Calu3 (cell line): ENCODE data around the gene TMIE. TPM values are rescaled to one million over a fixed set of nuclear protein-coding genes. Genes with fewer than 3 reads are reported as not detected.
"Not testable (repeated sequence)": the region's sequence is repeated elsewhere in the genome, so short reads cannot be mapped to it uniquely, and the experiment has no call there.

ENCODE experiments used
- BruUV-seq: library from RNA; stranded (reverse); fragments of 400-500 nt; replicated peaks from 2 replicates; lab custom pipeline; 2021; lab: Mats Ljungman, UMichigan
- CTCF ChIA-PET: fragments of 300-600 bp; sonication (Branson Sonifier 250); formaldehyde crosslinking; loops from one replicate; lab custom pipeline; 2022; ENCODE audit warnings: antibody characterized with exemption; lab: Charles Lee
- DNase-seq: peaks from one replicate; pipeline ENCODE4 v3.0.0; 2022
- H3K27ac Mint-ChIP-seq: one replicate; pipeline ENCODE4 v1.8.0; 2022; ENCODE audit warnings: mixed read lengths; ENCODE audit not compliant: unreplicated experiment
- H3K27me3 Mint-ChIP-seq: one replicate; pipeline ENCODE4 v1.8.0; 2022; ENCODE audit warnings: mixed read lengths; ENCODE audit not compliant: unreplicated experiment
- H3K36me3 Mint-ChIP-seq: one replicate; pipeline ENCODE4 v1.8.0; 2022; ENCODE audit warnings: mild to moderate bottlenecking, moderate library complexity, mixed read lengths; ENCODE audit not compliant: insufficient read depth, unreplicated experiment
- H3K4me1 Mint-ChIP-seq: one replicate; pipeline ENCODE4 v1.8.0; 2022; ENCODE audit warnings: mild to moderate bottlenecking, low read depth, mixed read lengths; ENCODE audit not compliant: unreplicated experiment
- H3K4me3 Mint-ChIP-seq: one replicate; pipeline ENCODE4 v1.8.0; 2022; ENCODE audit warnings: mild to moderate bottlenecking, low read depth, moderate library complexity, mixed read lengths; ENCODE audit not compliant: unreplicated experiment
- H3K9me3 Mint-ChIP-seq: one replicate; pipeline ENCODE4 v1.8.0; 2022; ENCODE audit warnings: low read depth, mixed read lengths; ENCODE audit not compliant: unreplicated experiment
- CTCF ChIP-seq: fragments of 200-600 bp; IDR thresholded peaks from one replicate; pipeline ENCODE4 v1.8.0; 2022; ENCODE audit warnings: antibody characterized with exemption; ENCODE audit not compliant: unreplicated experiment
- intact Hi-C: fragments of 100-400 bp; cut with micrococcal nuclease; formaldehyde crosslinking; loops from one replicate; pipeline ENCODE4 v1.10.0; 2022; ENCODE audit not compliant: unreplicated experiment
- total RNA-seq: library from RNA; stranded (reverse); gene quantifications from 2 replicates; pipeline ENCODE4 v1.2.3, GENCODE V29; 2022

Gene TMIE
- total RNA-seq, 1 experiment from 2014 or later = 0.26 TPM

- Mint-ChIP-seq H3K27ac (no peak overlapping the region), H3K4me3 (no peak overlapping the region), H3K27me3 (peaks cover 61% of the 10 kb centered on the region), H3K36me3 (peaks cover 3% of the 10 kb centered on the region), H3K9me3 (no peaks in the 10 kb centered on the region), H3K4me1 (no peaks in the 10 kb centered on the region)
- intact Hi-C loops = no loop called here
- no peak for TF ChIP-seq CTCF
- BruUV-seq = no TSS peak
- DNase-seq = no peak
- CTCF ChIA-PET = no interaction called here
Observed at GRCh38 chr3:46746711-46747110, 45.5 kb downstream of the TMIE start.

- Mint-ChIP-seq H3K36me3 (peaks cover 3% of the 10 kb centered on the region), H3K27me3 (peaks cover 51% of the 10 kb centered on the region), H3K4me3 (no peak overlapping the region), H3K9me3 (no peaks in the 10 kb centered on the region), H3K27ac (no peak overlapping the region), H3K4me1 (no peaks in the 10 kb centered on the region)
- DNase-seq = no peak
- CTCF ChIA-PET = no interaction called here
- BruUV-seq = no TSS peak
- TF ChIP-seq CTCF = no peak
- intact Hi-C loops = no loop called here
Observed at GRCh38 chr3:46748170-46748569, 47.0 kb downstream of the TMIE start.

- CTCF ChIA-PET = no interaction called here
- peaks cover 3% of the 10 kb centered on the region for H3K36me3 Mint-ChIP-seq
- no peak overlapping the region for H3K4me3 Mint-ChIP-seq
- no peak overlapping the region for H3K27ac Mint-ChIP-seq
- peaks cover 46% of the 10 kb centered on the region for H3K27me3 Mint-ChIP-seq
- no peak for TF ChIP-seq CTCF
- intact Hi-C loops = no loop called here
- no peaks in the 10 kb centered on the region for H3K9me3 Mint-ChIP-seq
- no peak for DNase-seq
- BruUV-seq = no TSS peak
- no peaks in the 10 kb centered on the region for H3K4me1 Mint-ChIP-seq
Observed at GRCh38 chr3:46749129-46749528, 47.9 kb downstream of the TMIE start.

- Mint-ChIP-seq H3K36me3 (peaks cover 3% of the 10 kb centered on the region), H3K27ac (no peak overlapping the region), H3K4me1 (no peaks in the 10 kb centered on the region), H3K4me3 (no peak overlapping the region), H3K27me3 (peaks cover 57% of the 10 kb centered on the region), H3K9me3 (no peaks in the 10 kb centered on the region)
- DNase-seq = no peak
- no TSS peak for BruUV-seq
- intact Hi-C loops = no loop called here
- CTCF ChIA-PET = no interaction called here
- no peak for TF ChIP-seq CTCF
Observed at GRCh38 chr3:46750555-46751038, 49.4 kb downstream of the TMIE start.

- H3K36me3 Mint-ChIP-seq, H3K27ac Mint-ChIP-seq, CTCF ChIA-PET, H3K9me3 Mint-ChIP-seq, H3K4me1 Mint-ChIP-seq, BruUV-seq, H3K4me3 Mint-ChIP-seq, intact Hi-C loops, DNase-seq: not testable (repeated sequence)
- peaks cover 40% of the 10 kb centered on the region for H3K27me3 Mint-ChIP-seq
Observed at GRCh38 chr3:46753127-46753526, 51.9 kb downstream of the TMIE start.
